HL-60/S4 treated with phorbol 12-myristate 13-acetate at 8.2 ng/mL for 4 days and 3 days (cell line): ENCODE measurements around the gene CD99L2.
"Not testable (repeated sequence)": the region's sequence is repeated elsewhere in the genome, so short reads cannot be mapped to it uniquely, and the experiment has no call there.

Source experiments
- in situ Hi-C: fragments of 300-500 bp; cut with MboI; formaldehyde crosslinking; loops from 2 replicates; pipeline ENCODE4 v1.15.0; 2022; ENCODE audit warnings: low sequenced_read_pairs

The CD99L2 gene

GRCh38 chrX:150897421-150898320, 797 bp downstream of the CD99L2 start:
- in situ Hi-C loops = no loop called here

- in situ Hi-C loops = no loop called here
These were observed 1.8 kb downstream of the CD99L2 start for GRCh38 chrX:150896632-150897031.

- in situ Hi-C loops = no loop called here
These were observed 4.5 kb downstream of the CD99L2 start for GRCh38 chrX:150893936-150894335.

- in situ Hi-C loops = no loop called here
These were observed 9.3 kb downstream of the CD99L2 start for GRCh38 chrX:150889131-150889530.

- in situ Hi-C loops = no loop called here
These were observed 10.5 kb downstream of the CD99L2 start for GRCh38 chrX:150887906-150888465.

GRCh38 chrX:150887268-150887667, 11.2 kb downstream of the CD99L2 start:
- in situ Hi-C loops = not testable (repeated sequence)

GRCh38 chrX:150886381-150886780, 12.1 kb downstream of the CD99L2 start:
- in situ Hi-C loops = no loop called here

- in situ Hi-C loops = no loop called here
These were observed 17.7 kb downstream of the CD99L2 start for GRCh38 chrX:150880808-150881165.

GRCh38 chrX:150879855-150880807, 18.3 kb downstream of the CD99L2 start:
- in situ Hi-C loops = no loop called here

- in situ Hi-C loops = not testable (repeated sequence)
These were observed 22.8 kb downstream of the CD99L2 start for GRCh38 chrX:150875621-150876020.

- in situ Hi-C loops = no loop called here
These were observed 24.0 kb downstream of the CD99L2 start for GRCh38 chrX:150874448-150874847.

GRCh38 chrX:150873616-150874015, 24.9 kb downstream of the CD99L2 start:
- in situ Hi-C loops = no loop called here

GRCh38 chrX:150872773-150873336, 25.6 kb downstream of the CD99L2 start:
- in situ Hi-C loops = no loop called here

- in situ Hi-C loops = no loop called here
These were observed 27.1 kb downstream of the CD99L2 start for GRCh38 chrX:150871341-150871811.

GRCh38 chrX:150870487-150871340, 27.8 kb downstream of the CD99L2 start:
- in situ Hi-C loops = no loop called here

GRCh38 chrX:150870029-150870428, 28.4 kb downstream of the CD99L2 start:
- in situ Hi-C loops = no loop called here

- in situ Hi-C loops = no loop called here
These were observed 29.0 kb downstream of the CD99L2 start for GRCh38 chrX:150869450-150869849.

- in situ Hi-C loops = no loop called here
These were observed 29.8 kb downstream of the CD99L2 start for GRCh38 chrX:150868625-150869024.

GRCh38 chrX:150864127-150864526, 34.3 kb downstream of the CD99L2 start:
- in situ Hi-C loops = no loop called here

- in situ Hi-C loops = no loop called here
These were observed 35.3 kb downstream of the CD99L2 start for GRCh38 chrX:150863191-150863590.
